GOT3 (cell line): ENCODE measurements around the gene DDX19B.
A peak's percentile ranks its signal among the peaks of the same experiment; 100 is the strongest.
"Not testable (repeated sequence)": the region's sequence is repeated elsewhere in the genome, so short reads cannot be mapped to it uniquely, and the experiment has no call there.

ENCODE experiments used
- DNase-seq: peaks from one replicate; lab custom pipeline; 2025; ENCODE audit warnings: mixed read lengths; lab: John Stamatoyannopoulos, UW

DDX19B gene

DNA sequence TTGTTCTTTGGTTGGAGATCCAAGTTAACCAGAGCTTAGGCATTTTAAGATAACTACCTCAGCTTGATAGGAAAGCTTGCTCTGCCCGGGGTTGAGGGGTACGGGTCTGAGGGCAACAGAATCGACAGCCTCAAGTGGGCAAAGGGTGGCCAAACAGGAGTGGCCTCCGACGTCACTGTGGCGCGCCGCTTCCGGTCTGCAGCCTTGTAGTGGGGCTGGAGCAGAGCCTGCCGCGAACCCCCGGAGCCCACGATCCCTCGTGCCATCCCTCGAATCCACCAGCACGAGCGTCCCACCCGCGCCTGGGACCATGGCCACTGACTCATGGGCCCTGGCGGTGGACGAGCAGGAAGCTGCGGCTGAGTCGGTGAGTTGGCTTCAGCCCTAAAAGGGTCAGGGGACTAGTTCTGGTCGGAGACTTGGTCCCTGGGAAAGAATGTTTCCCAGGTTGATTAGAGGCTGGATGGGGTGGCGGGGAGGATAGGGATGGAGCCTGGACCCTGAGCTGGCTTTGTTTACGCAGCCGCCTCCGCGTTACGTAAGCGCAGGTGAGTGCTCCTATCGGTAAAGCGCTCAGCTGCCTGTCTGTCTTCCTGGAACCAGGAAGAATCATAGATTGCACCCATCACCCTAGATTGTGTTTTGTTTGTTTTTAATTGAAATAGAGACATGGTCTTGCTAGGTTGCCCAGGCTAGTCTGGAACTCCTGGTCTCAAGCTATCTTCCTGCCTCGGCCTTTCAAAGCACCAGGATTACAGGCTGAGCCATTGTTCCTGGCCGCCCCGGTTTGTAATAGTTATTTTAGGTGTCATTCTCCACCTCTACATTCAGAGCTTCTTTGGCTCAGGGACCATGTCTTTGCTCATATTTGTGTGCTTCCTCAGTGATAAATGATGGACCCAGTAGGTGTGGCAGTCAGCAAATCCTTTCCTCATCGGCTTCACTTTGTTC, at the start of gene DDX19B:
TSS of gene DDX19B (plus strand) at position 199 of the 951 bp plus-strand sequence. CDS start at position 311, 112 bp downstream.
- peak; percentile 10 for DNase-seq

DNA sequence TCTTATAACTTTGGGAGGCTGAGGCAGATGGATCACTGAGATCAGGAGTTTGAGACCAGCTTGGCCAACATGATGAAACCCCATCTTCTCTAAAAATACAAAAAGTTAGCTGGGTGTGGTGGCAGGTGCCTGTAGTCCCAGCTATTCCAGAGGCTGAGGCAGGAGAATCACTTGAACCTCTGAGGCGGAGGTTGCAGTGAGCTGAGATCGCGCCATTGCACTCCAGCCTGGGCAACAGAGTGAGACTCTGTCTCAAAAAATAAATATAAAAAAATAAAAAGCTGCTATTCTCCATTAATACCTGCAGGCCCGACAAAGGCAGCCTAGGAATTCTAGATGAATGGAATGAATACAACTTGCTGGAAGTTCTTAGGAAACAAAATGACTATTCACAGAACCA, 49.3 kb upstream of the DDX19B start:
- not testable (repeated sequence) for DNase-seq

DNA sequence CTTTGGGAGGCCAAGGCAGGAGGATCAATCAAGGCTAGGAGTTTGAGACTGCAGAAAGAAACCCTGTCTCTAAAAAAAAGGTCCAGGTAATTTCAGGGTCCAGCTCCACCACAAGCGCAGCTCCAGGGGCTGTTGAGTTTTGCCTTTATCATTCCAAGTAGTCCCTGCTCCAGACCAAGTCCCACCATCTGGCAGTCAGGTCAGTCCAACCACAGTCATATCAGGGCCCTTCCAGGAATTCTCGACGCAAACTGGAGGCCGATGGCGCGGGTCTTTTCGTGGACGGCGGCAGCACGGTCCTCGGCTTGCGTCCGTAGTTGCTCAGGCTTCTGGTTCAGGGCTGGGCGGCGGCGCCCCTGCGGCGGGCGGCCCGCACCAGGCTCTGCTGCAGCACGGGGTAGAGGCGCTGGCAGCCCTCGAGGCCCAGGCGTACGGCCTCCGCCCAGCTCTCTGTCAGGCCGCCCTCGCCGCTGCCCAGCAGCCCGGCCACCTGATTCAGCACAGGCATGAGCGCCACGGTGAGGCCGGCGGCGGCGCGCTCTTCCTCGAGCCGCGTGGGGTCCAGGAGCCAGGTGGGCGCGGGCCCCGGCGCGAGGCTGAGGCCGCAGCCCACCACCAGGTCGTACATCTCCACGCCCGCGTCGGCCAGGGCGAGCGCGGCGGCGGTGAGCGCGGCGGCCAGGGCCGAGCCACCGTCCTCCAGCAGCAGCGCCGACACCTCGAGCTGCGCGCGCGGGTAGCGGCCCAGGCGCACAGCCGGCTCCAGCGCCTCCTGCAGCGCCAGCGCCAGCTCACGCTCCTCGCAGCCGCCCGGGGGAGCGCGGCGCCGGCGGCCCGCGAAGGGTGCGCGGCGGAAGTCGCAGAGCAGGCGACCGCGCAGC, 48.0 kb upstream of the DDX19B start:
- DNase-seq, result no peak

DNA sequence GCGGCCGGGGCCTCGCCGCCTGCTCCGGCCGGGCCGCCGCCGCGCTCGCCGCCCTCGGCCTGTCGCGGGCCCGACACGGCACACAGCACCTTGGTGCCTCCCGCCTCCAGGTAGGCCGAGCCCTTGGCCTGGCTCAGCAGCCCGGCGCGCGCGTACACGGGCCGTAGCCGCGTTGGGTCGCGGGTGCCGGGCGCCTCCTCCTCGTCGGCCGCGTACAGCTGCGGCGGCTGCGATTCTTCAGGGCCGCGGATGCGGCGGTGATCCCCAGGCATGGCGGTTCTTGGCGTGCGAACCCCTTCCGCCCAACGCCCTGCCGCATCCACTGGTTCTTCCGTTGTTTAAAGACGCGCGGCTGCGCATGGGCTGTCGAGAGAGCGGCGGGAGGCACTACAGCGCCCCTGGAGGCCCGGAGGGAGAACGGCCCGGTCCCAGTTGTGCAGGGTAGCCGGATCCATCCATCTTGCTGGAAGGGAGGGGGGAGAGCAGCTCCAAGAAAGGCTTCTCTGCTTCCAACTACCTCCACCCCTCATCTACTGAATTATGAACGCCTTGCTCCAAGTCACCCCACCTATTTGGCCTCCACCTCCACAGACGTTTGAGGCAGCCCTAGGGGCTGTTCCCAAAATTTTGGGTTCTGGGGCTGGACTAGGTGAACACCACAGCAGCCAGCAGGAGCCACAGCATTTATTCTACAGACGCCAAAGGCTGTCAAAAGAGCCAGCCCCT, 47.2 kb upstream of the DDX19B start, which contains the start of gene EXOSC6:
TSS of gene EXOSC6 (minus strand) at position 312 of the 726 bp plus-strand sequence. CDS start at position 272, 40 bp downstream.
- peak; percentile 69 for DNase-seq

DNA sequence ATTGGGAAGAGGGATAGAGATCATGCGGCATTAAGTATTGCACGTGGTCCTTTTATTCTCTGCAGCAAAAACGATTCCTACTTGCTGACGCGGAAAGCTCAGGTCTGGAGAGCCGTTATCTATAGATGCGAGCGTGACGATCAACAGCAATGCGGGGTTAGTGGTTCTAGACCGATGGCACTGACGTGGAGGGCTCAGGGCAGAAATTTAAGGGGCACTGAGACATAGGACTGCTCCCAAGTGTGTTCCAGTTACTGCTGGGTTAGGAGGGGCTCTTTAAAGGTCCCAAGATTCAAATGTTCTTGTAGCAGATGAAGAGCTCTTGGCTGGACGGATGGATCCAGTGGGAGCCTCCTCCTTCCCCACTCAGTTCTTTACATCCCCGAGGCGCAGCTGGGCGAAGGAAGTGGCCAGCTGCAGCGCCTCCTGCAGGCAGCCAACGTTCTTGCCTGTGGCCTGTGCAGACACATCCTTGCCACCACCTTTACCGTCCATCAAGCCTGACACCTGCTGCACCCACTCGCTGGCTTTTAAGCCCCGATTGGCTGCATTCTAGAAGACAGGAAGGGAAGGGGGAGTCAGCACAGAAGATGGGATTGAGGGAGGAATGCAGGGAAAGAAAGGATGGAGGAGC, 46.5 kb upstream of the DDX19B start:
- no peak for DNase-seq

DNA sequence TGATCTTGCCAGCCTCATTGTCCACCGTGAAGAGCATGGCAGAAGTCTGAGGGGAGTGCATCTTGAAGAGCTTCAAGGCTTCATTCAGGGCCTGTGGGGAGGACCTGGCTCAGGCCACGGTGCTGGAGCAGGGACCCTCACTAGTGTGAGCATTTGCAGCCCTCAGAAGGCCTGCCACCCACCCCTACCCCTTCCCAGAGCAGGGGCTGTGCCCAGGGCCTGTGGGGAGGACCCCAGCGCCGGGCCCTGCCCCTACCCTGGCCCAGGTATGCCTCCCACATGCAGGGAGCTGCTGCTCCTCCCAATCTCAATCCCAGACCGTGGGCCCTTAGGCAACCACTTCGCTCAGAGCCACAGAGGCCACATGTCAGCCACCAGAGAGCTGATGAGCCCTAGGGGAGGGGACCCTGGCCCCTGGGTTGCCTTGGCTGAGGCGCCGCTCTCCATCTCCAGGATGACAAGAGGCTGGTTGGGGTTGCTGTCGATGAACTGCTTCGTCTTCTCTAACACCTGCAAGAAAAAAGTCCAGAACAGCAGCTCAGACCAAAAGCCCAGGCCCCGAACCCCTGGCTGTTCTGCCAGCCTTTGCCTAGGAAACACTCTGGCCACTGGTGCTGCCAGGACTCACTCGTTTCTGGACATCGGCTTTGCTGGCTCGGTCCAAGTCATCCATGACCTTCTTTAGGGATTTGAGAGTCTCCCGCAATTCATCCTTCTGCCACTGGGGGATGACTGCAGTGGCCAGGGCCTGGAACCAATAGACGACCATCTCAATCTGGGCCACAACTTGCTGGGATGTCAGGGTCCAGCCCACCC, 45.5 kb upstream of the DDX19B start:
- no peak for DNase-seq

DNA sequence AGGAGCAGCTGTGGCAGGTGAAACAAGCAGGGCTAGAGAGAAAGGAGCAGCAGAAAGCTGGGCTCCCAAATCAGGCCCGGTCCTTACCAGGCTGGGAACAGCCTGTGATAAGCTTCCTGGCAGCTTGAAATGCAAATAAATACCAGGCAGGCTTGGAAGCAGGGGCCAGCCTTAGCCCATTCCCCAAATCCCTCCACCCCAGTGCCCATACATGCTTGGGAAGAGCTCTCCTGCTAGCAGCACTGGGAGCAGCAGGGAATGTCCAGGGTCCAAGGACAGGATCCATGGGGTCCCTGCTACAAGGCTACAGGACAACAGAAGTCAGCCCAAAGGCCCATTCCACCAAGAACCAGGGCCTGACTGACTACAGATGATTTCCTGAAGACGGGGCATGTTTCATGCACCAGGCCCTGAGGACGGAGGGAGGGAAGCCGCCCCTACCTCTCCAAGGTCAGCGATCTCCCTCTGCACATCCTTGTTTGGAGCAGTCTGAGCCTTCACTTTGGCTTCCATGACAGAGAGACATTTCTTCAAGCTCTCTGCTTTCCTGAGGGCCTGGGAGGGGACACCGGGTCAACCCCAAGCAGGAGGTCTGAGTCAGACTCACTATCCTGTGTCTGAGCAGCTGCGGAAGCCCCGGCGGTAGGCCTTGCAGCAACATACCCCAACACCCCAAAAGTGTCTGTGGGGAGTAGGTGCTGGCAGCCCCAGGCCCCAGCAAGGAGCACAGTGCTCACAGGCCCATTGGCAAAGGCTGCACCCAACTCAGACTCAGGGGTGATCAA, 44.6 kb upstream of the DDX19B start:
- no peak for DNase-seq

DNA sequence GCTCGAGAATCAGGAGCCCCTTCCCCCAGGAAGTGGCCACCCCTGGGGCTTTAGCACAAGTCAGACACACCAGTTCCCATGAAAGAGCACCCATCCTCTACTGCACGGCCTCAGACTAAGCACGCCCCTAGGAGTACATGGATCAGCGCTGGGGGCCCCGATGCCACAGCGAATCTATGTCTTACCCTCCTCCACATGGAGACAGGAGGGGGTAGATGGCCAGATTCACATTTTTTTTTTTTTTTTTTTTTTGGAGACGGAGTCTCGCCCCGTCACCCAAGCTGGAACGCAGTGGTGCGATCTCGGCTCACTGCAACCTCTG, 44.1 kb upstream of the DDX19B start:
- no peak for DNase-seq

DNA sequence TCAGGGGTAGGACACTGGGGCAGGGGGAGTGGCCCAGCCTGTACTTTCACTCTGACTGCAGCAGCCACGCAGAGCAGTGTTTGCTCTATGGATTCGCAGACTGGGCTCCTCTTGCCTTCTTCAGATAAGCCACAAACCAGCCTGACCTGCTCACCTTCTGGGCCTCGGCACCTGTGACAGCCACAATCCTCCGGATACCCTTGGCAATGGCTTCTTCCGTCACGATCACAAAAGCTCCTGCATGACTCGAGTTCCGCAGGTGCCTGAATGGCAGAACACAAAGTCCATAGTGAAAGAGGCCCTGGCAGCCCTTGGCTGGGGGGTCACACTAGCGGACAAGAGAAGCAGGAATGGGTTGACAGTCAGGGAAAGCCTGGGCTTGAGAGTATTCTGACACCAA, 43.4 kb upstream of the DDX19B start:
- no peak for DNase-seq

DNA sequence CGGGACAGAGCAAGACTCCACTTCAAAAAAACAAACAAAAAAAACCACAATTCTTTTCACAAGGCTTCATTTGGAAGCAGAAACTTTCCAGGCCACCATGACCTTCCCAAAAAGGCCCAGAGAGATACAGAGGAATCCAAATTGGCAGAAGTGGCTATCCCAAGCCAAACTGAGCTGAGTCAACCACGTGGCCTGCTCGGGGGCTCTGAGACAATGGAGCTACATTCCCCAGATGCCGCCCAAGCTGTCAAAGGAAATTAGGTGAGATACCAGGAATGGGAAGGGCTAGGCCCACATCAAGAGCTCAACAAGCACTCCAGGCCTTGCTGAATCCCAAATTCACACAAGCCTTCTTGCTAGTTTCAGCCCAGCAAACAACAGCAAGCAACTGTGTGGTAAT, 41.6 kb upstream of the DDX19B start:
- no peak for DNase-seq

DNA sequence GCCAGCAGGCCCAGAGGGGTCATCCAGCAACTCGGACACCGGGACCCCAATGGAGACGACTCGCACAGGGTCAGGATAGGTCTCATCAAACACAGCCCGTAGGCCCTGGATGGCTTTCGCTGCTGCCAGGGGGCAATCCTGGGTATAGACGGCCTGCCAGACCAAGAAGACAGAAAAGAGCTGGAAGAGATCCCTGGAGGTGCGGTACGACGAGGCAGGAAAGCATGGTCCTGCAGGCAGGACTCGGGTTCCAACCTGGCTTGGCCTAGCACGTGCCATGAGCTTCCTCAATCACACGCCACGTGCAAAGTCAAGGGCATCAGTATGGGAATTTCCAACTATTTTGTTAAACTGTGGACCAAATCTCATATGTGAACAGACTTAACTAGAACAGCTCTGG, 40.9 kb upstream of the DDX19B start:
- no peak for DNase-seq

DNA sequence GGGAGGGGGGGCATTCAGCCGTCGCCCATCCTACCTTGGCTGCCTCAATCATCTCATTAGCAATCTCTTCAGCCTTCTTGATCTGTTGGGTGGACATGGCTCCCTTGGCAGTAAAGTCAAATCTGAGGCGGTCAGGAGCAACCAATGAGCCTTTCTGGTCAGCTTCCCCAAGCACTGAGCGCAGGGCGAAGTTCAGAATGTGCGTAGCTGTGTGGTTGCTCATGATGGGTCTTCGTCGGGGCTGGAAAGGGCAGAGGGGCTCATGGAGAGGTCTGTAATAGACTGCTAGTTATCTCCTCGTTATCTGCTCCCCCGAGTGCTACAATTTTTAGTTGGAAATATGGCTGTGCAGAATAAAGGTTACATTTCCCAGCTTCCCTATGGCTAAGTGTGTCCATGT, 40.0 kb upstream of the DDX19B start:
- no peak for DNase-seq

DNA sequence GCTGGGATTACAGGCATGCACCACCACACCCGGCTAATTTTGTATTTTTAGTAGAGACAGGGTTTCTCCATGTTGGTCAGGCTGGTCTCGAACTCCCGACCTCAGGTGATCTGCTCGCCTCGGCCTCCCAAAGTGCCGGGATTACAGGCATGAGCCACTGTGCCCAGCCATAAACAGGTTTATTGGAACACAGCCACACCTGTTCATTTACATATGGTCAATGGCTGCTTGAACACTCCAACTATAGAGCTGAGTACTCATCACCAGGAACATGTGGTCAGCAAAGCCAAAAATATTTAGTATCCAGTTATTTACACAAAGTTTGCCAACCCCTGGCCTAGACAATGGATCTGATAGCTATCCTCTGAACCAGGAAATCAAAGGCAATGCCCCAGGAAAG, 39.1 kb upstream of the DDX19B start:
- not testable (repeated sequence) for DNase-seq

DNA sequence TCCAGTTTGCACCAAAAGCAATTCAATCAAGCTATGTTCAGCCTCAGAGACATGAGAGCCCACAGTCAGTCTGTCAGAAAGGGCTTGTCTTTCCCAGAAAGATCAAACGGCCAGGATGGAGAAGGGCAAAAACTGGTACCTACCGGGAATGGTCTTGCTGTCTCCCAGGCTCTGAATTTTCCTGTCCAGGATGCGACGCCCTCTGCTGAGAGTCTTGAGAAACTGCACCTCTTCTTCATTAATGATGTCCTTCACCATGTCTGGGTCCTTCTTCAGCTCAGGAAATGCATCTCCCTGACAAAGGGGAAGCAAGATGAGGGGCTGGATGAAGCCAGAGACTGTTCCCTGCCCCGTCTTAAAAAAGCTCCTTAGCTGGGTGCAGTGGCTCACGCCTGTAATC, 31.5 kb upstream of the DDX19B start:
- DNase-seq, result no peak

DNA sequence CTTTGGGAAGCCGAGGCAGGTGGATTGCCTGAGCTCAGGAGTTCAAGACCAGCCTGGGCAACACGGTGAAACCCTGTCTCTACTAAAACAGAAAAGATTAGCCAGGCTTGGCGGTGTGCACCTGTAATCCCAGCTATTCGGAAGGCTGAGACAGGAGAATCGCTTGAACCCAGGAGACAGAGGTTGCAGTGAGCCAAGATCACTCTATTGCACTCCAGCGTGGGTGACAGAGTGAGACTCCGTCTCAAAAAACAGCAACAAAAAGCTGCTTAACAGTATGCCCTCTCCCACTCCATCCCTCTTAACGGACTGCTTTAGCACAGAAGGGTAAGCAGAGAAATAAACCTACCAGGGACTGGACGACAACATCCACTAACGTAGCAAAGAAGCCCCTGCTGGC, 31.1 kb upstream of the DDX19B start:
- DNase-seq, result not testable (repeated sequence)

DNA sequence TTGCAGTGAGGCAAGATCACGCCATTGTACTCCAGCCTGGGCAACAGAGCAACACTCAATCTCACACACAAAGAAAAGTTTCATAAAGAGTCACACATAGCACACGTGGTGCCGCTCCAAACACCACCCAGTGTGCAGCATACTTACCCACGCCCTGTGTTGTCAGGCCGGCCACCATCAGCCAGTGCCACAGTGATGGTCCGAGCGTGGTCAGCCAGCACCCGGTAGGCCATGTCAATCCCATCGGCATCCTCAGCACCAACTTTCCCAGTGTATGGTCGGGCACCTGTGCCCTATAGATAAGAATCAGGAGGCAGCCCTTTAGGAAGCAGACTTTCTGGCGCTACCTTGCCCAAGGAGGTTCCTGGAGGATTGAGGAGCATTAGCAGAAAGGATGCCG, 29.5 kb upstream of the DDX19B start:
- DNase-seq, result no peak

DNA sequence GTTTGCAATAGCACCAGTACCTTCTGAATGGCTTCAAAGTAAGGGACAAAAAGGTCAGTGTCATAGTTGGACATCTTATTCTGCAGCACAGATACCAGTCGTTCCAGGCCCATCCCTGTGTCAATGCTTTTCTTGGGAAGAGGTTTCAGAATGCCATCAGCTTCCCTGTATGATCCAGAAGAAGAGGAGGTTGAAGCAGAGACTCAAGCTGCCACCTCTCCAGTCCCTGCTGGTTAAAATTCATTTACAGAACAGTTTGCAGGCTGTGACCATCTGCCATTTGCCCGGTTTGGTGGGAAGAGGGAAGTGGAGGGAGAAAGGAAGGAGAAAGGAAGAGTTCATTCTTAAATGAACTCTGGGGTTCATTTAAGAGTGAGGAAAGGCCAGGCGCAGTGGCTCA, 28.8 kb upstream of the DDX19B start:
- DNase-seq, result no peak

DNA sequence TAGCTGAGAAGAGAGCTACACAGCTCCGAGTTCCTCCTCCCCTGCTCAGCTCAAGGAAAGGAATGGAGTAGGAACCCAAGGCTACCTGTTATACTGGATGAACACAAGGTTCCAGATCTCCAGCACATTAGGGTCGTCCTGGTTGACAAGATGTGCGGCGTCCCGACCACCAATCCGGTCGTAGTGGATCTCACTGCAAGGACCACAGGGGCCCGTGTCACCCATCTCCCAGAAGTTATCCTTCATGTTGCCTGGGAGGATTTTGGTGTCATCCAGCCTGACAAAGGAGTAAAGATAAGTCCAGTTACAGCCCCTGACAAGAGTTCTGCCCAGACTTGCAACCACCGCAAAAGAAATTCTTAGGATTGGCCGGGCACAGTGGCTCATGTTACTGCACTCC, 27.3 kb upstream of the DDX19B start:
- DNase-seq, result no peak

DNA sequence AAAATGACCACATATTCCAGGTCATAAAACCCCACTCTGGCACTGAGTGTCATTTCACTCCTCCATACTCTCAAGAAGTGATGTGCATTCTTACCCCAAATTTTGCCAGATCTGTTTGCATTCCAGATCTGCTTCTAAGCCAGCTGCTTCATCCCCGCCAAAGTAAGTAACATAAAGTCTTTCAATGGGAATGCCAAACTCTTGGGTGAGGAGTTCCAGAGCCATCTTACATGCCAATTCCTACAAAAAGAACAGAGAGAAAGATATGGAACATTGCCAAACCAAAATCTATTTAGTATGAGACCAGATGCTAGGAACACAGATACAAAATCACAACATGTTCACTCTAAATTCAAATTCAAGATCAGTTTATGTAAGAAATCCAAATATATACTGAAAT, 22.6 kb upstream of the DDX19B start:
- no peak for DNase-seq
